ENCODE results near the gene SMAD7. TPM values are rescaled to one million over a fixed set of nuclear protein-coding genes. Genes with fewer than 3 reads are reported as not detected.

Gene SMAD7
- total RNA-seq, 1 donor from 2014 or later, result 77.6 TPM

DNA sequence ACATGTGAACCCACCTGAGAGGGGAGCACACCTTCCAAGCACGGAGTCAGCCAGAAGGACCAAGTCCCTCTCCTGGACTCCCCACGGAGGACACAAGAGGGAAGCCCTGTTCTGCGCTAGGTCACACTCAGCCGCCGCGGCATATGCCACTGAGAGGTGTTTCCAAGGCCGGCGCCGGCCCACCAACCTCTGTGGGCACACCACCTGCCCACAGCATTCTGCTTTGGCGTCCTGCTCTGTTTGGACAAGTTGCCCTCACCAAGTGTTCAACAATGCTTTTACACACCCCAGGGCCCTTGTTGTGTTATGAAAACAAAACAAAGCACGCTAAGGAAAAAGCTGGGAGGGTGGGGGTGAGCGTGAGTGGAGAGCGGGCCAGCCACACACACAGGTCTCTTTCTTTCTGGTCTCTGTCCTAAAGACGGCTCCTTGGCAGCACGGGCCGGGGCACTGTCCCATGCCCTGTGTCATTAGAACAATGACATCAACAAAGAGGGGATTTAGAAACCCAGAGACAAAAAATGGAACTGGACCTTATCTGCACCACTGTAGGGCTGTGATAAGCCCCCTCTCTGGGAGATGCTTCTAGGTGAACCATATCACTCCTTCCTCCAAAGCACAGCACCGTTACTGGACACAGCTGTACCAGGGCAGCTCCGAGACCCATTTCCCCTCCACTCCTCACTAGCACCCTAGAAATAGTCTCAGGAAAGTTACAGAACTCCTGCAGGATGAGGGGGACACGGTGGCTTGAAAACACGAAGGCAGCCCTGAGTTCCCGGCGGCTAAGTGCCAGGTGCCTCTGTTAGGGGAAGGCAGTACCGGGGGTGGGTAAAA lies 17.0 kb downstream of the SMAD7 start:
- no peak for DNase-seq (ENCODE audit: low spot score in 2 of 2, unreplicated experiment in 2 of 2)
- Mint-ChIP-seq H3K27ac (peak overlapping the region; percentile 99), H3K27me3 (ENCODE audit: low read depth) (no peaks in the 10 kb centered on the region), H3K4me1 (peaks cover 96% of the 10 kb centered on the region), H3K4me3 (no peak overlapping the region), H3K36me3 (peaks cover 4% of the 10 kb centered on the region), H3K9me3 (no peaks in the 10 kb centered on the region)
- TF ChIP-seq, protein P1, sequence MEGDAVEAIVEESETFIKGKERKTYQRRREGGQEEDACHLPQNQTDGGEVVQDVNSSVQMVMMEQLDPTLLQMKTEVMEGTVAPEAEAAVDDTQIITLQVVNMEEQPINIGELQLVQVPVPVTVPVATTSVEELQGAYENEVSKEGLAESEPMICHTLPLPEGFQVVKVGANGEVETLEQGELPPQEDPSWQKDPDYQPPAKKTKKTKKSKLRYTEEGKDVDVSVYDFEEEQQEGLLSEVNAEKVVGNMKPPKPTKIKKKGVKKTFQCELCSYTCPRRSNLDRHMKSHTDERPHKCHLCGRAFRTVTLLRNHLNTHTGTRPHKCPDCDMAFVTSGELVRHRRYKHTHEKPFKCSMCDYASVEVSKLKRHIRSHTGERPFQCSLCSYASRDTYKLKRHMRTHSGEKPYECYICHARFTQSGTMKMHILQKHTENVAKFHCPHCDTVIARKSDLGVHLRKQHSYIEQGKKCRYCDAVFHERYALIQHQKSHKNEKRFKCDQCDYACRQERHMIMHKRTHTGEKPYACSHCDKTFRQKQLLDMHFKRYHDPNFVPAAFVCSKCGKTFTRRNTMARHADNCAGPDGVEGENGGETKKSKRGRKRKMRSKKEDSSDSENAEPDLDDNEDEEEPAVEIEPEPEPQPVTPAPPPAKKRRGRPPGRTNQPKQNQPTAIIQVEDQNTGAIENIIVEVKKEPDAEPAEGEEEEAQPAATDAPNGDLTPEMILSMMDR (IDR thresholded peaks at IDR 0.05; ENCODE audit: unreplicated experiment), result no peak

DNA sequence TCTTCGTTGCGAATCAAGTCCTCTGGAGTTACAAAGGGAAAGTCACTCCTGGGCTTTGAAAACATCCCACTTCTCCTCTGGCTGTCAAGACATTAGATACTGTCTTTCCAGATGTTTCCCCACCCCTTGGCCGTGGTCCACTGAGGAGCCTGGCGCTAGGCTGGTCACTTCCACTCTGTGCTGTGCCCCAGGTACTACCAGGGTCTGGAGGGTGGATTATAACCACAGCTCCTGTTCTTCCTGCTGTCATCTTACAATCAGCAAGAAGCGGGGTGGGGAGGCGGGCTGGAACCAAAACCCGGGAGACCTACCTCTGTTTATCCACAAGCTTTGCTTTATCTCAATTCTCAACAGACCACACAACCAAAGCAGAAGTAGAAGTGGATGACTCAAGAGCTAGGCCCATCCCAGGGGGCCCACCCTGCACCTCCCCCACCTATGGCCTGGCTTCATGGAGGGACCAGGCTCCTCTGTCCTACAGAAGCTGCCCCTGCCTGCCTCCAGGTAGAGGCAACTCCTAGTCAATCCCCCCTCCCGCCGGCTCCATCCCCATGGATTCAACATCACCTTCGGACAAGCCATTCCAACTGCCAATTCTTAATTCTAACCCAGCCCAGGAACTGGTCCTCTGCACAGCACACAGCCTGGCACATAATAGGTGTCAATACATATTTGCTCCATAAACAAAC lies 17.8 kb downstream of the SMAD7 start:
- peak overlapping the region; percentile 55 for H3K4me3 Mint-ChIP-seq
- H3K4me1 Mint-ChIP-seq, result peaks cover 96% of the 10 kb centered on the region
- DNase-seq (ENCODE audit: low spot score in 2 of 2, unreplicated experiment in 2 of 2), result no peak
- H3K27ac Mint-ChIP-seq, result peak overlapping the region; percentile 99
- H3K27me3 Mint-ChIP-seq (ENCODE audit: low read depth), result no peaks in the 10 kb centered on the region
- no peaks in the 10 kb centered on the region for H3K9me3 Mint-ChIP-seq
- H3K36me3 Mint-ChIP-seq, result peaks cover 4% of the 10 kb centered on the region
- TF ChIP-seq, protein P1 (IDR thresholded peaks at IDR 0.05; ENCODE audit: unreplicated experiment), result no peak

DNA sequence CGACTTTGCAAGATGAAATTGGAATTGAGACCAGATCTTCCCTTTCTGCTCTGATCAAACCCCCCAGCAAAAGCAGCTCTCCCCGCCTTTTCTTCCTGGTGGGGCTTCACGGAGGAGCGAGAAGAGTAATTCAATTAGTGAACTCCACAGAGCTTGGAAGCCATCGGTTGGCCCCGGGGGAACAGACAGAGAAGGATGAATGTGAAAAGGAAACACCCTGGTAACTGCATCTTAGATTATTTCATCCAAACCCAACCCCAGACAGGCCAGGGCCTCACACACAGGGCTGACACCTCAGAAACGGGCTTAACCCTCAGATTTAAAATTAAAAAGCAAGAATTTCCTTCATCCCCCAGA lies 18.3 kb downstream of the SMAD7 start:
- Mint-ChIP-seq H3K4me3 (peak overlapping the region; percentile 55), H3K4me1 (peaks cover 96% of the 10 kb centered on the region), H3K36me3 (peaks cover 4% of the 10 kb centered on the region), H3K9me3 (no peaks in the 10 kb centered on the region), H3K27me3 (ENCODE audit: low read depth) (no peaks in the 10 kb centered on the region), H3K27ac (peak overlapping the region; percentile 99)
- DNase-seq (ENCODE audit: low spot score in 2 of 2, unreplicated experiment in 2 of 2), result no peak
- TF ChIP-seq, protein P1 (IDR thresholded peaks at IDR 0.05; ENCODE audit: unreplicated experiment), result no peak

DNA sequence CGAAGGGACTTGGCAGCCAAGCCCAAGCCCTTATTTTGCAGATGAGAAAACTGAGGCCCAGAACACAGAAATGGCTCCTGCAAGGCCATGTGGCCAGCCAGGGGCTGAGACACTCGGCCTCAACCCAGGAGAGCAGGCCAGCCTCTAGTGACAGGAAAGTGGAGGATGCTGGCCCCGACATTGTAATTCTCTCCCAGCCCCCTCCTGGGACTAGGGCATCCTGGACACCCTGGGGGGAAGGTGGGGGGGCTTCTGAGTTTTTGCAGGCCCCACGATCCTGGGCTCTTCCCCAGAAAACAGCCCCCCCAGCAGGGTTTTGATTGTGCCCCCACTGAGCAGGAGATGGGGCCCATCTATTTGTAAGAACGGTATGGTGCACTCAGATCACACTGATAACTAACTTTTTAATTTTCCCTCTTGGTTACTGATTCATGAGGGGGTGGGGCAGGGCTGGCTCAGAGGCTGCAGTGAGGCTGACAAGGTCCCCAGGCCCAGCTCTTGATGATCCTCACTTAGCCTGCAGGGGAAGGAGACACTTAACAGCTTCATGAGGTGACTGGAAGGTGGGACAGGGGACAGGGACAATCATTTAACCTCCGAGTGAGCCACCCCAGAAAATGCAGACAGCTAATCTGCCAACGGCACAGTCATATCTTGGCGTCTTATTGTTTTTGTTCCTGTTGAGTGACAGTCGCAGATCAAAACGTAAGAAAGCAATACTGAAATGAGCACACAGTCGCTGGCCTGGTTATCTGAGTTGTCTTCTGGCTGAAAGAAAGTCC lies 18.9 kb downstream of the SMAD7 start:
- no peak for DNase-seq (ENCODE audit: low spot score in 2 of 2, unreplicated experiment in 2 of 2)
- peak overlapping the region; percentile 99 for H3K27ac Mint-ChIP-seq
- H3K4me3 Mint-ChIP-seq, result peak overlapping the region; percentile 55
- TF ChIP-seq, protein P1 (IDR thresholded peaks at IDR 0.05; ENCODE audit: unreplicated experiment), result no peak
- H3K27me3 Mint-ChIP-seq (ENCODE audit: low read depth), result no peaks in the 10 kb centered on the region
- peaks cover 4% of the 10 kb centered on the region for H3K36me3 Mint-ChIP-seq
- peaks cover 97% of the 10 kb centered on the region for H3K4me1 Mint-ChIP-seq
- no peaks in the 10 kb centered on the region for H3K9me3 Mint-ChIP-seq

DNA sequence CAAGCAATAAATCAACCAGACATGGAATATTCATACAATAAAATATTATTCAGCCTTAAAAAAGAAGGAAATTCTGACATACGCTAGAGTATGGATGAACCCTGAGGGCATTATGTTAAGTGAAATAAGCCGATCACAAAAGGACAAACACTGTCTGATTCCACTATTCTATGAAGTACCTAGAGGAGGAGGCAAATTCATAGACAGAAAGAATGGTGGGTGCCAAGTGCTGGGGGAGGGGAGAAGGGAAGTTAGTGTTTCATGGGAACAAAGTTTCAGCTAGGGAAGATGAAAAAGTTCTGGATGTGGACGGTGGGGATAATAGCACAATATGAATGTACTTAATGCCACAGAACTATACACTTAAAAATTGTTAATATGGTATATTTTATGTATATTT lies 19.8 kb downstream of the SMAD7 start:
- Mint-ChIP-seq H3K27ac (peak overlapping the region; percentile 99), H3K27me3 (ENCODE audit: low read depth) (no peaks in the 10 kb centered on the region), H3K9me3 (no peaks in the 10 kb centered on the region), H3K4me3 (peak overlapping the region; percentile 57), H3K4me1 (peaks cover 98% of the 10 kb centered on the region), H3K36me3 (peaks cover under 1% of the 10 kb centered on the region)
- no peak for DNase-seq (ENCODE audit: low spot score in 2 of 2, unreplicated experiment in 2 of 2)
- TF ChIP-seq, protein P1 (IDR thresholded peaks at IDR 0.05; ENCODE audit: unreplicated experiment), result no peak

Measured in mesothelial cell of epicardium (in vitro differentiated cells).